HG02884 (cell line): ENCODE data around the gene CNOT6L.
"Not testable (repeated sequence)": the region's sequence is repeated elsewhere in the genome, so short reads cannot be mapped to it uniquely, and the experiment has no call there.

Source experiments
- ATAC-seq: cut with Tn5 transposase; IDR thresholded peaks from one replicate; pipeline ENCODE4 v1.9.1; 2021; ENCODE audit warnings: mild to moderate bottlenecking, moderate library complexity; ENCODE audit not compliant: unreplicated experiment

The CNOT6L gene

DNA sequence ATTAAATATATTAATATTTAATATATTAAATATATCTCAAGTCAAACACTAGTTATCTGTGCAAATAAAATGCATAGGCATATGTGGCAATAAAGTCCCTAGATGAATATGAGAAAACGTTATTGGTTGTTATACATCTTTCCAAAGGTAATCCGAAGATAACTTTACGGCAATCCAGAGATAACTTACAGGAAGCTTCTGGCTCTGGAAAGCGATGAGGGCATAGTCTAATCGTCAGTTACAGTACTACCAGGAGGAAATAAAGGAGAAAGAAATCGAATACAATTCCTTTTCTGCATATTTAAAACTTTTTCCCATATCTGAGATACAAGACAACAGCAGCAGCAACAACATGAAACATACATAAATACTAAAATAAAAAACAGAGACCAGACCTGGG lies 35.3 kb downstream of the CNOT6L start:
- ATAC-seq = no peak

DNA sequence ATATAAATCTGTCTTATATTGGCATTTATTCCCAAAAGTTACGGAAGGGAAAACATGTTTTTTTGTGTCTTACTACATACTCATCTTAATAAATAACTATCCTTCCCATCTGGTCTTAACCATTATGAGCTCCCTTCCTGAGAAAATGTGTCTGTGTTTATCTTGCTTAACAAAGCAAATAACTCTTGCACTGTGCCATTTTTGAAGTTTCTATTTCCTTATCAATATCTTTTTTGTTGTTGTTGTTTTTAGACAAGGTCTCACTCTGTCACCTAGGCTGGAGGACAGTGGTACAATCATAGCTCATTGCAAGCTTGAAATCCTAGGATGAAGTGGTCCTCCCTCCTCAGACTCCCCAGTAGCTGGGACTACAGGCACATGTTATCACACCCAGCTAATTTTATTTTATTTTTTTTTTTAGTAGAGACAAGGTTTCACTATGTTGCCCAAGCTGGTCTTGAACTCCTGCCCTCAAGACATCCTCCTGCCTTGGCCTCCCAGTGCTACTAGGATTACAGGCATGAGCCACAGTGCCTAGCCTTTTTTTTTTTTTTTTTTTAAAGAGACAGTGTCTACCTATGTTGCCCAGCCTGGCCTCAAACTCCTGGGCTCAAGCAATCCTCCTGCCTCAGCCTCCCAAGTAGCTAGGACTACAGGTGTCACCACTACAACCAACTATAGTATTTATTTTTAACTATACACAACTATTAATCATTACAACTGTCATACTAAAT lies 36.9 kb downstream of the CNOT6L start:
- ATAC-seq = no peak

DNA sequence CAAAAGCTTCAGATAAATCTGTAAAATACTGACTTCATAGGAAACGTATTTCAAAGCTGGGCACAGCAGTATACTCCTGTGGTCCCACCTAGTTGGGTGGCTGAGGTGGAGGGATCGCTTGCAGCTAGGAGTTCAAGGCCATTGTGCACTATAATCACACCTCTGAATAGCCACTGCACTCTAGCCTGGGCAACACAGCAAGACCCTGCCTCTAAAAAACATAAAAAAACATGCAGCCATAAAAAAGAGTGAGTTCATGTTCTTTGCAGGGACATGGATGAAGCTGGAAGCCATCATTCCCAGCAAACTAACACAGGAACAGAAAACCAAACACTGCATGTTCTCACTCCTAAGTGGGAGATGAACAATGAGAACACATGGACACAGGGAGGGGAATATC lies 38.4 kb downstream of the CNOT6L start:
- ATAC-seq = not testable (repeated sequence)

DNA sequence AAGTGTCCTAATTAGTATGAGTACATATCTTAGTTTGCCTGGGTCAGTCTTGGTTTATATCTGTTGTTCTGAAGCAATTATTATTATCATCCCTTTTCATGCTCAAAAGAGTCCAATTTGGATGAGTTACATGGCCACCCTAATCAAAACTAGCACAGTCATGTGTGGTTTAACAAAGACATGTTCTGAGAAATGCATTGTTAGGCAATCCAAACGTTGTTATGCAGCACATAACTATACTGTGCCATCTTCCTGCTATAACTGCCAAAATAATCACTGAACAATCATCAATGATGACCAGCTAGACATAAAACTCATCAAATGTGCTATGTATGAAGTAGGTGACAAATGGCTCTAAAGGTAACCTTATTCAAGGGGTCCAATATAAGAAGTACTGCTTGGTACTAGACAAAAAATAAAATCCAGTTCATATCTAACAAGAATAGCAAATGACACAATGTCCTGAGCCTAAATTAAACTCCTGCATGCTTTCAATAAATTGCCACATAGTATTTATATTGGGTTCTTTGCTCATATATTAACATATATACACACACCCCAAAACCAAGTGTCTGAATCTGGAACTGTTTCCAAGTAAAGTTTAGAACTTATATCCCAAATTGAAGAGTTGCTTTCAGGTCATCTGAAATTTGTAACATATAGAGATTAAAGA lies 41.9 kb downstream of the CNOT6L start:
- no peak for ATAC-seq

- no peak for ATAC-seq
Measured at GRCh38 chr4:77776182-77777134, 42.7 kb downstream of the CNOT6L start.

GRCh38 chr4:77773101-77773500 lies 46.1 kb downstream of the CNOT6L start:
- ATAC-seq = no peak

DNA sequence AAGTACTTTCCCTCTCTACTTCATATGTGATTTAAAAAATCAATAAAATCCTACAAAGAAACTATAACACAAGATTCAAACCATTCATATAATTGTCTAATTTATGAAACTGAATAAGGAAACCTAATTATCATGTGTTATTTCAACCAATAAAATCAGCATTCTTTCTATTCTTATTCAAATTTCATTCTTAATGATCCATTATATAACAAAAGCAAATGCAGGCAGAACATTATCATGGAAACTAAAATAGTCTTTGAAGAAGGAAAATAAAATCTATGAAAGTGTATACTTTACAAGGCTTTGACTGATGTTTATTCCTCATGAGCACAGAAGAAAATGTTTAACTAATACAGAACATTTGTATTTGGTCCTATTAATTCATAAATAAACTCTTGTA lies 47.6 kb downstream of the CNOT6L start:
- no peak for ATAC-seq

GRCh38 chr4:77765720-77766119 lies 53.4 kb downstream of the CNOT6L start:
- no peak for ATAC-seq

- no peak for ATAC-seq
Measured at GRCh38 chr4:77762531-77762930, 56.6 kb downstream of the CNOT6L start.

DNA sequence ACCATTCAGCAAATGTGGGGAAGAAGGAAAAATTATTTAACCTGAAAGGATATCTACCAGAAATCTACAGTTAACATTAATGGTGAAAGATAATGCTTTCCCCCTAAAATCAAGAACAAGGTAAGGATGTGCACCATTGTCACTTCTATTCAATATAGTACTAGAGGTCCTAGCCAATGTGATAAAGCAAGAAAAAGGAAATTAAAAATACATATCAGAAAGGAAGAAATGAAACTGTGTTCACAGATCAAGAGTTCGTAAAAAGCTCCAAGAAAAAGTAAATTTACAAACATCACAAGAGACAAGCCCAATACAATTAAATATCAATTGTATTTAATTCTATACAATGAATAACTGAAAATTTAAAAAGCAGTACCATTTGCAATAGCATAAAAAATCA lies 57.6 kb downstream of the CNOT6L start:
- no peak for ATAC-seq

- ATAC-seq = no peak
Measured at GRCh38 chr4:77758804-77759203, 60.4 kb downstream of the CNOT6L start.

DNA sequence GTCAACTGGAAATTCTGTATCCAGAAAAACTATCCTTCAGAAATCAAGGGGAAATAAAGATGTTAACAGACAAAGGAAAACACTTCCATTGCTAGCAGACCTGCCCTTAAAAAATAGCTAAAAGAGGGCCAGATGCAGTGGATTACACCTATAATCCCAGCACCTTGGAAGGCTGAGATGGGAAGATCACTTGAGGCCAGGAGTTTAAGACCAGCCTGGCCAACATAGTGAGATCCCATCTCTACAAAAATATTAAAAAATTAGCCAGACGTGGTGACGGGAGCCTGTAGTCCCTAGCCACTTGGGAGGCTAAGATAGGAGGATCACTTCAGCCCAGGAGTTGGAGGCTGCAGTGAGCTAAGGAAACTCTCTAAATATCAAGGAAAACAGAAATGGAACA lies 67.4 kb downstream of the CNOT6L start:
- ATAC-seq = no peak

DNA sequence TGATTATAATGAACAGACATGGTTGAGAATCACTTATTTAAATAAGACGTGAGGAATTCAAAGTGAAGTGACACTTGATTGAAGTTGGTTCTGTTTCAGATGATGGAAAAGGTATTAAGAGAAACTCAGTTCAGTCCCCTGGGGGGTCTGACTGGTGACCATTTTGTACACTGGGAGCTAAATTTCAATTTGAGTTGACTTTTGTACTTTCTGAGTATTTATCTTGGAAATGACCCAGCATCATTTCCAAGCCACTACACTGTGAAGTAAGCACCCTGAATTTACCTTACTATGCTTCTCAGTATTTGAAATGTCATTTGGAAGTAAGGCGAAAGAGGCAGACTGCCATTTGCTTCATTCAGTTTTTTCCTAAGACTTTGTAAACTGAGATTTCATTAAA lies 73.4 kb downstream of the CNOT6L start:
- ATAC-seq = no peak

DNA sequence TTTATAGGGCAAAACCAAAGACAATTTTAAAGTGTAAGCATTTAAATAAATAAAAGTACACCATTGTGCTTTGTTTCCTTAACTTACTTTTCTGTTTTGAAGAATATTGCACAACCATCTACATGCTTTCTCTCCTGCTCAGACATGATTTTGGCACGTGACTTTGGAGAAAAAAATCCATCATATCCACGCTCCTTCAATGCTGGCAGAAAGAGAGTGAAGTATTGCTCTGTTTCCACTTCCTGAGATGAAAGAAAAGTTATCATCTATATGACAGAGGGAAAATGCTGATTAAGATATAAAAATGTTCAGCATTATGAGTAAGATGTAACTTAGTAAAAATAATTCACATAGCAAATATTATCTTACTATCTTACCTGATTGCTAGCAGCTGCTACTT lies 77.1 kb downstream of the CNOT6L start:
- no peak for ATAC-seq

- ATAC-seq = no peak
Measured at GRCh38 chr4:77740480-77740879, 78.7 kb downstream of the CNOT6L start.

DNA sequence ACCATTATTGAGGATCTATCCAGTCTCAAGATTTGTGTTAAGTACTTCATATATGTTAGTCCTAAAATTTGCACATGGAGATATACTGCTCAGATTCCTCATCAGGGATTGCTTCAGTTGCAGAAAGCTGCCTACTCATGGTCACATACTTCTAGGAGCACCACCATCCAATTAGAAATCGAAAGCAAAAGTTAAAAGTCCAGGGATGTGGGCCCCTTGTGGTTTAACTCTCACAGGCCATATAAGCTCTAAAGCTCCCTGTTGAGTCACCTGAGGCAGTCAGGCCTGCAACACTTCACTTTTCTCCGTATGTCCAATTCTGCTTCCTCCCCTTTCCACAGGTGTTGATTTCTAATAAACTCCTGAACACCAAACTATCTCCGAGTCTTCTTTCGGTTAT lies 84.2 kb downstream of the CNOT6L start:
- peak; percentile 92 for ATAC-seq

- no peak for ATAC-seq
Measured at GRCh38 chr4:77731656-77732055, 87.5 kb downstream of the CNOT6L start.

GRCh38 chr4:77728420-77728819 lies 90.7 kb downstream of the CNOT6L start:
- ATAC-seq = no peak

DNA sequence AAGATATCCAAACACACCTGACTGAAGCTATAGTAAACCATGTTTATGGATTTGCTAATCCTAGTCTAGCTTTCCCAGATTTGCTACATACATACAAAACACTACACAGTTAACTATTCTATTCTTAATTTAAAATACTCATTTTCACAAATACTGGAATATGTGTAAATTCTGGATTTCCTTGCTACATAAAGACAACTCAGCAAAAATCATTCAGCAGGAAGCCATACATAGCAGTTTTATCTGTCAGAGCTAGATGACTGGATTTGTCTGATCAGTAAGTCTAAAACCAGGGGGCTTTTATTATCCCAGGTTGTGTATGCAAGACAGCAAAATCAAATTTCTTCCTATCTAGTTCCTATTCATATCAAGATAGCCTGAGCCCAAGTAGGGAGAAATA lies 98.1 kb downstream of the CNOT6L start:
- no peak for ATAC-seq

- ATAC-seq = not testable (repeated sequence)
Measured at GRCh38 chr4:77718500-77718899, 100.7 kb downstream of the CNOT6L start.

DNA sequence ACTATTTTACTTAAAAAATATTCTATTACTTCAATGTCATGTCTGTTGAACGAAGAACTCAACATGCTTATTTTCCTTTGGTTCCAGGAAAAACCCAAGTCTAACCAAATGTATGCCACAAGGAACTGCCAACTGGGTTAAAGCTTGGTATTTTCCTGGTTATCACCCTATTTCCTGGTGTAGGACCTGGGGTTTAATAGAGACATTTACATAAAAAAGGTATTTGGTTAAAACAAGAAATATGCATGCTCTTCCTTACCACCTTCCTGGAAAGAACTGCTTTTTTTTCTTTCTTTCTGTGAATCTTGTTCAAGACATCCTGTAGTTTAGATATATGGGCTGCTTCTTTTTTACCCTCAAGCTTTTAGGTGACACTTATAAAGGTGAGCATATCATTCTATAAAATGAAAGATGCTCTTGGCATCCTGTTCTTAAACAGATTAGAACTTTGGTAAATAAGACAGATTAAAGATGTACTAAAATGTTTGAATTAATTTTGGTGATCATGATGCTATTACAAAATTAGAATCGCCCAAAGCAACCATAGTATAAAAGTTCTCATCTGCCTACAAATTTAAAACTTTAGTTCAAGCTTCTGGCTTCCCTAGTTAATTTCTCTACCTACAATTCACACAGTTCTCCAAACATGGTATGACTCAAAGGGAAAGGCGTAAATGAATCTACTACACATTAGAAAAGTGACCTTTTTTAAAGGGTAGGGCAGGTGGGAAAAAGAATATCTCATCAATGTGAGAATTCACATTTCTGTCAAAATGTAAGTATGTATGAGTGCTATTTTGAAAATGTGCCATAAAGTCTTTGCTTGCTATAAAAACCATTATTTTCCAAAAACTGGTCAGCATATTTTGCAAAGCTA lies 103.5 kb downstream of the CNOT6L start:
- ATAC-seq = no peak
